Upper lobe of left lung (tissue), 4 donors: ENCODE results near the gene EXOC6B.

Experiments
- CTCF ChIP-seq, 6 experiments: fragments of 450-650 bp in 4 of 6; fragments of 200-600 bp in 2 of 6; sonication (generic) in 2 of 6; IDR thresholded peaks; one replicate each; pipeline ENCODE4 v1.5.1; 2016 to 2019; ENCODE audit warnings: antibody characterized with exemption in 6 of 6
- POLR2A ChIP-seq, 4 donors: fragments of 450-650 bp; IDR thresholded peaks; one replicate each; pipeline ENCODE4 v1.5.1; 2016 to 2017; ENCODE audit warnings: antibody characterized with exemption in 4 of 4, mild to moderate bottlenecking in 2 of 4
- POLR2AphosphoS5 ChIP-seq, 2 donors: sonication (generic); formaldehyde crosslinking; IDR thresholded peaks; one replicate each; pipeline ENCODE4 v1.5.1; 2017; ENCODE audit warnings: antibody characterized with exemption in 2 of 2

GRCh38 chr2:72222829-72223564, 602.8 kb downstream of the EXOC6B start:
- TF ChIP-seq POLR2A (IDR thresholded peaks at IDR 0.05): no peak
- TF ChIP-seq CTCF (IDR thresholded peaks at IDR 0.05): no peak
- no peak for TF ChIP-seq POLR2AphosphoS5 (IDR thresholded peaks at IDR 0.05)
